Upper lobe of right lung (tissue), 1 donor: Measurements from ENCODE around the gene CRYBG3. TPM values are rescaled to one million over a fixed set of nuclear protein-coding genes. Genes with fewer than 3 reads are reported as not detected.

ENCODE experiments used
- ATAC-seq: fragments of 200-7000 bp; cut with Tn5 transposase; one replicate; pipeline ENCODE4 v1.9.1; 2020; ENCODE audit warnings: mild to moderate bottlenecking, moderate library complexity
- DNase-seq: peaks from one replicate; pipeline ENCODE4 v3.0.0-alpha.2; 2020
- H3K27ac ChIP-seq: fragments of 200-600 bp; one replicate; pipeline ENCODE4 v1.8.0; 2022
- H3K27me3 ChIP-seq: fragments of 200-600 bp; one replicate; pipeline ENCODE4 v1.8.0; 2022; ENCODE audit warnings: mild to moderate bottlenecking
- H3K36me3 ChIP-seq: fragments of 200-600 bp; one replicate; pipeline ENCODE4 v1.8.0; 2022
- H3K4me1 ChIP-seq: fragments of 200-600 bp; one replicate; pipeline ENCODE4 v1.8.0; 2022
- H3K4me3 ChIP-seq: fragments of 200-600 bp; one replicate; pipeline ENCODE4 v1.8.0; 2022; ENCODE audit warnings: mild to moderate bottlenecking
- H3K9me3 ChIP-seq: fragments of 200-600 bp; one replicate; pipeline ENCODE4 v1.8.0; 2022
- CTCF ChIP-seq: fragments of 200-600 bp; IDR thresholded peaks from one replicate; pipeline ENCODE4 v1.8.0; 2022; ENCODE audit warnings: antibody characterized with exemption
- intact Hi-C: fragments of 100-400 bp; cut with DNase I; formaldehyde crosslinking; loops from one replicate; pipeline ENCODE4 v1.11.0; 2022
- total RNA-seq: library from RNA; stranded (reverse); fragmentation: NEBNext Ultra II Directional; extraction: Animal tissue kit (Norgen Biotek cat#: 25700); gene quantifications from one replicate; pipeline ENCODE4 v1.2.1, GENCODE V29; 2021
- donor health status: DM: no; HTN: yes; CAD: no; lungs with severe emphysema.

Gene CRYBG3
- total RNA-seq, 1 donor from 2014 or later, result 25.5 TPM

DNA sequence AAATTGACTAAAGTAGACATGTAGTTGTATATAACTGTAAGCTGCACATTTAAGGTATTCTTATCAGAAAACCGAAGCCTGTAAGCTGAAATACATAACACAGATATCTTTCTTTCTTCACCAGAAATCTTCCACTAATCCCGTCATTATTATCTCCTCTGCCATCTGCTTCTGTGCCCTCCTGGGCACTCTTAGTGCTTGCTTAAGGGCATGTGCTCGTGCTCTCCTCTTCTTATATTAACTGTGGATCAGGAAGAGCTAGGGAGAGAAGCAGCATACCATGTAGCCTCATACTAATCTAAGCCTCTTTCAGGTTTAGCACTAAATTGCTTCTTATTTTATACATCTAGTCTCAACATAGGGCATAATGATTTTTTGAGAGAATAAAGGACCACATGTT, 89.6 kb downstream of the CRYBG3 start:
- ATAC-seq (no peak), DNase-seq (no peak)
- H3K27ac ChIP-seq, result no peak overlapping the region
- H3K9me3 ChIP-seq, result no peaks in the 10 kb centered on the region
- intact Hi-C loops, result no loop called here
- no peak overlapping the region for H3K4me3 ChIP-seq
- no peaks in the 10 kb centered on the region for H3K27me3 ChIP-seq
- no peak for TF ChIP-seq CTCF
- H3K36me3 ChIP-seq, result peaks cover 40% of the 10 kb centered on the region
- H3K4me1 ChIP-seq, result peaks cover 6% of the 10 kb centered on the region

DNA sequence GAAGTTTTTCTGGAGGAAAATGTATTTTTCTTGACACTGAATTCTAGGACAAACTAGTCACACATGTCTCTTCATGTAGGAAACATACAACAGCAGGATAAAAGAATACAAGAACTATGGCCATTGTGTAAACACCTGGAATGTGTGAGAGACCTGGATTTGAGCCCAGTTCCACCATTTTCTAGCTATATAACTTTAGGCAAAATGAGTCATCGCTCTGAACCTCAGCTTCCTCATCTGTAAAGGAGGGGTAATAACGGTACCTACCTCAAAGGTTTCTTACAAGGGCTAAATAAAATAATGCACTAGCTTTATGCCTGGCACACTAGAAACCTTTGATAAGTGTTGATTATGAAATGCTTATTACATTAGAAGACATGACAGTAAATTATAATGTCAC, 92.6 kb downstream of the CRYBG3 start:
- intact Hi-C loops, result no loop called here
- ATAC-seq (no peak), DNase-seq (no peak)
- H3K9me3 ChIP-seq, result no peaks in the 10 kb centered on the region
- peaks cover 43% of the 10 kb centered on the region for H3K36me3 ChIP-seq
- H3K4me1 ChIP-seq, result peaks cover 12% of the 10 kb centered on the region
- no peaks in the 10 kb centered on the region for H3K27me3 ChIP-seq
- no peak for TF ChIP-seq CTCF
- no peak overlapping the region for H3K27ac ChIP-seq
- no peak overlapping the region for H3K4me3 ChIP-seq

- H3K27me3 ChIP-seq, result no peaks in the 10 kb centered on the region
- no peak overlapping the region for H3K27ac ChIP-seq
- peaks cover 43% of the 10 kb centered on the region for H3K36me3 ChIP-seq
- TF ChIP-seq CTCF, result no peak
- no peaks in the 10 kb centered on the region for H3K9me3 ChIP-seq
- no peak overlapping the region for H3K4me3 ChIP-seq
- H3K4me1 ChIP-seq, result peaks cover 9% of the 10 kb centered on the region
- DNase-seq, result no peak
- intact Hi-C loops, result no loop called here
- ATAC-seq, result no peak
These were observed 94.8 kb downstream of the CRYBG3 start for GRCh38 chr3:97916576-97916975.

DNA sequence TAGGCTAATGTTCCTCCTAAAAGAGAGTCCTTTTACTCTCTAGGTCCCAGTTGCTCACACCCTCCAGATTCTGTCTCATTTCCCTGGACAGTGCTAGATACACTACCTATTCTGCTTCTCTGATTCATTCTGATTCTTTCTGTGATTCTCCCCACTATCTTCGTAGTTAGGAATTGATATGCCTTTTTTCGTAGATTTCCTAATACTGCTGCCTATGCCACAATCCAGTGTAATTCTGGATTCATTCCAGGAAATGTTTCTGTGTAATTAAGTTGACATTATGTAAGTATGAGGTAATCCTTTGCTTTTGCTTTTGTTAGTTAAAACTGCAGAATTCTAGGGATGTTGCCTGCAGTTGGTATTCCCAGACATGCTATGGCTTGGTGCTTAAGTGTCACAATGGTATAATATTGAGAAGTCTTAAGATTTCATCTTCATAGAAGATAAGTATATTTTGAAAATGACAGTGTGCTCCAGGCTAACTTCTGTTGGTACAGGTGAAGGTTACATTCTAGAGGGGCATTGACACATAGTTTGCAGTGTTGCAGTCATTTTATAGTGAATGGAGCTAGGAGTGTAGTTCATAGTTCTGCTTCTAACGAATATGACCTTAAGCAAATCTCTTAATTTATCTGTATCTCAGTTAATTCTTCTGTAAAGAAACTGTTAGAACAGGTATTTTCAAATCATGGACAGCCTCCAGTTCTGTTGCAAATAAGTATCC, 96.2 kb downstream of the CRYBG3 start:
- H3K27ac ChIP-seq, result no peak overlapping the region
- H3K27me3 ChIP-seq, result no peaks in the 10 kb centered on the region
- H3K36me3 ChIP-seq, result peaks cover 35% of the 10 kb centered on the region
- no peak overlapping the region for H3K4me3 ChIP-seq
- no peaks in the 10 kb centered on the region for H3K9me3 ChIP-seq
- H3K4me1 ChIP-seq, result peaks cover 6% of the 10 kb centered on the region
- no peak for TF ChIP-seq CTCF
- intact Hi-C loops, result no loop called here
- ATAC-seq (no peak), DNase-seq (no peak)

DNA sequence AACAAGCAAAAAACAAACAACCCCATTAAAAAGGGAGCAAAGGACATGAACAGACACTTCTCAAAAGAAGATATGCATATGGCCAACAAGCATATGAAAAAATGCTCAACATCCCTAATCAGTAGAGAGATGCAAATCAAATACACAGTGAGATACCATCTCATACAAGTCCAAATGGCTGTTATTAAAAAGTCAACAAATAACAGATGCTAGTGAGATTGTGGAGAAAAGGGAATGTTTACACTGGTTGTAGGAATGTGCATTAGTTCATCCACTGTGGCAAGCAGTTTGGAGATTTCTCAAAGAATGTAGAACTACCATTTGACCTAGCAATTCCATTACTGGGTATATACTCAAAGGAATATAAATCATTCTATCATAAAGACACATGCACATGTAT, 105.9 kb downstream of the CRYBG3 start:
- TF ChIP-seq CTCF, result no peak
- Histone ChIP-seq H3K27ac (no peak overlapping the region), H3K4me1 (no peaks in the 10 kb centered on the region), H3K27me3 (no peaks in the 10 kb centered on the region), H3K9me3 (no peaks in the 10 kb centered on the region), H3K4me3 (no peak overlapping the region), H3K36me3 (peaks cover 20% of the 10 kb centered on the region)
- intact Hi-C loops, result no loop called here
- ATAC-seq (no peak), DNase-seq (no peak)

DNA sequence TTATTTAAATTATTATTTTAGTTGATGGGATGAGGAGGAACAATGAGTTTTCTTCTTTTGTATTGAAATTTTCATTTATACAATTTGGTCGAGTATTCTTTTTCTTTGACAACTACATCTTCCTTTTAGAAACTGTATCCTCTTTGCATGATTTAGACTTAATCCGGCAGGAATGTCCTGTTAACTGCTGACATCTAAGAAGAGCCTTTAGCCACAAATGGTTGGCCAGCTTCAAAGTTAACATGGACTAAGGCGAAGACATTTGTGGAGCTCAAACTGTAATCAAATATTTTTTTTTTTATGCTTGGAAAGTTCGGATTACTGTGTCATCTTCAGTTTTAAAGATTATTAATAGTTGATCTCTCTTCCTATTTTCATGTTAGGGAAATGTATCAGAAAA, 107.2 kb downstream of the CRYBG3 start:
- no peaks in the 10 kb centered on the region for H3K4me1 ChIP-seq
- H3K9me3 ChIP-seq, result no peaks in the 10 kb centered on the region
- no peaks in the 10 kb centered on the region for H3K27me3 ChIP-seq
- H3K36me3 ChIP-seq, result peaks cover 28% of the 10 kb centered on the region
- no peak overlapping the region for H3K27ac ChIP-seq
- no peak for ATAC-seq
- DNase-seq, result no peak
- no peak overlapping the region for H3K4me3 ChIP-seq
- intact Hi-C loops, result no loop called here
- TF ChIP-seq CTCF, result no peak
